SK-N-SH (cell line): ENCODE data around the gene KCNJ9. TPM values are rescaled to one million over a fixed set of nuclear protein-coding genes. Genes with fewer than 3 reads are reported as not detected.

ENCODE experiments used
- CTCF ChIA-PET: fragments of 300-600, 350-600 bp; formaldehyde crosslinking; extraction: SDS; loops from one replicate; lab custom pipeline; 2021; lab: Yijun Ruan, JAX
- POLR2A ChIA-PET: fragments of 350-600 bp; sonication (Branson Sonifier 250); formaldehyde crosslinking; extraction: SDS; loops from one replicate; lab custom pipeline; 2020; ENCODE audit warnings: antibody characterized with exemption, inconsistent platforms; lab: Yijun Ruan, JAX
- DNase-seq: peaks from one replicate; pipeline ENCODE4 v3.0.0; 2012
- H2AFZ ChIP-seq: fragments of 200-600 bp; sonication (generic); 2 replicates; pipeline ENCODE4 v1.8.1; 2016; ENCODE audit warnings: antibody characterized with exemption, mild to moderate bottlenecking, low read depth
- H3F3A ChIP-seq: fragments of 200-600 bp; sonication (generic); replicated peaks from 2 replicates; pipeline ENCODE3; 2016; ENCODE audit warnings: antibody characterized with exemption, mild to moderate bottlenecking; ENCODE audit not compliant: insufficient read depth
- H3K27ac ChIP-seq, 2 experiments: fragments of 200-500 bp in 1 of 2; fragments of 200-600 bp in 1 of 2; sonication (Bioruptor generic) in 1 of 2; sonication (generic), shearing (Covaris generic) in 1 of 2; 2 replicates each; pipeline versions ENCODE4 v1.5.1 to v1.6.1; 2014 to 2016; ENCODE audit warnings: low read depth in 2 of 2, inconsistent platforms in 1 of 2, low read length in 1 of 2, mild to moderate bottlenecking in 1 of 2, mixed read lengths in 1 of 2
- H3K27me3 ChIP-seq: fragments of 200-600 bp; sonication (generic), shearing (Covaris generic); 2 replicates; pipeline ENCODE4 v1.6.1; 2016; ENCODE audit warnings: mixed run types; ENCODE audit not compliant: insufficient read depth
- H3K36me3 ChIP-seq, 2 experiments: fragments of 200-500 bp in 1 of 2; fragments of 200-600 bp in 1 of 2; sonication (Bioruptor generic) in 1 of 2; sonication (generic) in 1 of 2; replicated peaks in 1 of 2; 2 replicates each; pipeline versions ENCODE3 to v1.5.1; 2014 to 2016; ENCODE audit warnings: low read length in 1 of 2, mild to moderate bottlenecking in 1 of 2; ENCODE audit not compliant: insufficient read depth in 2 of 2, control insufficient read depth in 1 of 2
- H3K4me1 ChIP-seq, 2 experiments: fragments of 200-500 bp in 1 of 2; fragments of 200-600 bp in 1 of 2; sonication (Bioruptor generic) in 1 of 2; sonication (generic), shearing (Covaris generic) in 1 of 2; 2 replicates each; pipeline versions ENCODE4 v1.5.1 to v1.6.1; 2014 to 2016; ENCODE audit warnings: low read depth in 1 of 2, low read length in 1 of 2, mixed run types in 1 of 2; ENCODE audit not compliant: insufficient read depth in 2 of 2, control insufficient read depth in 1 of 2
- H3K4me2 ChIP-seq: fragments of 200-600 bp; sonication (generic), shearing (Covaris generic); 2 replicates; pipeline ENCODE4 v1.6.1; 2017; ENCODE audit warnings: mixed run types
- H3K4me3 ChIP-seq, 2 experiments: fragments of 200-500 bp in 1 of 2; fragments of 200-600 bp in 1 of 2; sonication (Bioruptor generic) in 1 of 2; sonication (generic), shearing (Covaris generic) in 1 of 2; 2 replicates each; pipeline versions ENCODE4 v1.5.1 to v1.8.1; 2014 to 2016; ENCODE audit warnings: low read depth in 2 of 2, inconsistent platforms in 1 of 2, low read length in 1 of 2, mild to moderate bottlenecking in 1 of 2, mixed read lengths in 1 of 2, moderate library complexity in 1 of 2
- H3K79me2 ChIP-seq: fragments of 200-600 bp; sonication (generic); 2 replicates; pipeline ENCODE4 v1.8.1; 2017; ENCODE audit warnings: mild to moderate bottlenecking; ENCODE audit not compliant: insufficient read depth
- H3K9ac ChIP-seq: fragments of 200-600 bp; sonication (generic); 2 replicates; pipeline ENCODE4 v1.6.1; 2017; ENCODE audit warnings: mixed run types
- H3K9me2 ChIP-seq: fragments of 200-600 bp; sonication (generic); 2 replicates; pipeline ENCODE4 v1.6.1; 2017; ENCODE audit warnings: mixed run types
- H3K9me3 ChIP-seq: fragments of 200-600 bp; sonication (generic); 2 replicates; pipeline ENCODE4 v1.6.1; 2017; ENCODE audit warnings: mixed run types, mild to moderate bottlenecking, moderate library complexity
- H4K20me1 ChIP-seq: fragments of 200-600 bp; sonication (generic); 2 replicates; pipeline ENCODE4 v1.6.1; 2017; ENCODE audit warnings: mild to moderate bottlenecking, mixed run types; ENCODE audit not compliant: insufficient read depth
- CTCF ChIP-seq: fragments of 200-600 bp; sonication (generic); IDR thresholded peaks from 2 replicates; pipeline ENCODE4 v1.6.1; 2017; ENCODE audit warnings: antibody characterized with exemption, mild to moderate bottlenecking, moderate library complexity
- ELF1 ChIP-seq: IDR thresholded peaks from 2 replicates; pipeline ENCODE4 v1.4.0; 2012
- FOXJ3 ChIP-seq: sonication (generic); formaldehyde crosslinking; IDR thresholded peaks from 2 replicates; pipeline ENCODE4 v1.5.1; 2020; ENCODE audit warnings: mild to moderate bottlenecking, missing genetic modification reagents
- GABPA ChIP-seq: IDR thresholded peaks from 2 replicates; pipeline ENCODE4 v1.4.0; 2012; ENCODE audit warnings: low read depth, mild to moderate bottlenecking
- JUND ChIP-seq: IDR thresholded peaks from 2 replicates; pipeline ENCODE4 v1.4.0; 2012
- MAX ChIP-seq: IDR thresholded peaks from 2 replicates; pipeline ENCODE4 v1.4.0; 2012; ENCODE audit warnings: low read depth
- PBX3 ChIP-seq: IDR thresholded peaks from 2 replicates; pipeline ENCODE4; 2012
- POLR2AphosphoS5 ChIP-seq: IDR thresholded peaks from 2 replicates; pipeline ENCODE4 v1.6.1; 2012; ENCODE audit warnings: low read depth, low read length
- RAD21 ChIP-seq: IDR thresholded peaks from 2 replicates; pipeline ENCODE4 v1.6.1; 2012; ENCODE audit warnings: mild to moderate bottlenecking, low read length
- RFX5 ChIP-seq: IDR thresholded peaks from 2 replicates; pipeline ENCODE4 v1.6.1; 2012; ENCODE audit warnings: mild to moderate bottlenecking, improper control_type of control experiment, low read length
- USF2 ChIP-seq: fragments of 150-350 bp; IDR thresholded peaks from 2 replicates; pipeline ENCODE4 v1.6.1; 2017; ENCODE audit warnings: antibody characterized with exemption, low read length, low read depth, borderline replicate concordance
- YY1 ChIP-seq: IDR thresholded peaks from 2 replicates; pipeline ENCODE4 v1.4.0; 2012; ENCODE audit warnings: low read depth, mild to moderate bottlenecking
- WGBS: methylation state at CpG from one replicate; pipeline ENCODE4 v1.1.6; 2017; ENCODE audit warnings: low lambda C conversion rate; 5-methylcytosine and 5-hydroxymethylcytosine counted together
- polyA plus RNA-seq, 3 experiments: library from polyadenylated mRNA; depleted of rRNA; stranded (reverse); fragments of >200 nt; gene quantifications; 2 replicates each; pipeline ENCODE4 v1.2.3, GENCODE V29; 2012
- TF ChIP-seq, protein P1 (sequence below): fragments of 150-350 bp; IDR thresholded peaks from 2 replicates; pipeline ENCODE4 v1.6.1; 2016; ENCODE audit warnings: mild to moderate bottlenecking, low read depth, low read length
- TF ChIP-seq, protein P2 (sequence below): IDR thresholded peaks from 2 replicates; pipeline ENCODE4 v1.4.0; 2012; ENCODE audit warnings: low read depth, borderline replicate concordance

The KCNJ9 gene
- polyA plus RNA-seq, 1 of the 3 experiments (the other 2 are of a cell fraction), result 0.02 TPM

GRCh38 chr1:160127381-160127780 is 46.0 kb downstream of the KCNJ9 start:
- Histone ChIP-seq H3K79me2 (no peaks in the 10 kb centered on the region), H3K27me3 (no peaks in the 10 kb centered on the region), H3K27ac (no peak overlapping the region), H3K4me3 (no peak overlapping the region), H3K36me3 (no peaks in the 10 kb centered on the region), H3K9me2 (no peaks in the 10 kb centered on the region), H4K20me1 (no peaks in the 10 kb centered on the region), H3K9ac (no peak overlapping the region), H2AFZ (no peak overlapping the region), H3K4me1 (peaks cover 0 to 8% of the 10 kb centered on the region in 2 experiments; a peak in 1 of 4 replicates), H3K4me2 (no peak overlapping the region), H3K9me3 (no peaks in the 10 kb centered on the region), H3F3A (no peaks in the 10 kb centered on the region)
- ChIA-PET CTCF (interaction anchor here (0.8 to 1.1 kb wide), 2 partner anchors 23 to 164 kb away, joined by 3 read pairs; no protein-coding TSS in a partner anchor), POLR2A (no interaction called here)
- no peak for DNase-seq
- no peak for TF ChIP-seq YY1
- TF ChIP-seq USF2, result no peak
- TF ChIP-seq, protein P1, sequence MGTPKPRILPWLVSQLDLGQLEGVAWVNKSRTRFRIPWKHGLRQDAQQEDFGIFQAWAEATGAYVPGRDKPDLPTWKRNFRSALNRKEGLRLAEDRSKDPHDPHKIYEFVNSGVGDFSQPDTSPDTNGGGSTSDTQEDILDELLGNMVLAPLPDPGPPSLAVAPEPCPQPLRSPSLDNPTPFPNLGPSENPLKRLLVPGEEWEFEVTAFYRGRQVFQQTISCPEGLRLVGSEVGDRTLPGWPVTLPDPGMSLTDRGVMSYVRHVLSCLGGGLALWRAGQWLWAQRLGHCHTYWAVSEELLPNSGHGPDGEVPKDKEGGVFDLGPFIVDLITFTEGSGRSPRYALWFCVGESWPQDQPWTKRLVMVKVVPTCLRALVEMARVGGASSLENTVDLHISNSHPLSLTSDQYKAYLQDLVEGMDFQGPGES, result no peak
- no peak for TF ChIP-seq GABPA
- TF ChIP-seq, protein P2, sequence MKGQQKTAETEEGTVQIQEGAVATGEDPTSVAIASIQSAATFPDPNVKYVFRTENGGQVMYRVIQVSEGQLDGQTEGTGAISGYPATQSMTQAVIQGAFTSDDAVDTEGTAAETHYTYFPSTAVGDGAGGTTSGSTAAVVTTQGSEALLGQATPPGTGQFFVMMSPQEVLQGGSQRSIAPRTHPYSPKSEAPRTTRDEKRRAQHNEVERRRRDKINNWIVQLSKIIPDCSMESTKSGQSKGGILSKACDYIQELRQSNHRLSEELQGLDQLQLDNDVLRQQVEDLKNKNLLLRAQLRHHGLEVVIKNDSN, result no peak
- TF ChIP-seq JUND, result no peak
- no peak for TF ChIP-seq POLR2AphosphoS5
- TF ChIP-seq PBX3, result no peak
- TF ChIP-seq RFX5, result no peak
- TF ChIP-seq RAD21, result no peak
- no peak for TF ChIP-seq FOXJ3 (CRISPR knock-in tag)
- TF ChIP-seq ELF1, result no peak
- no peak for TF ChIP-seq CTCF
- no peak for TF ChIP-seq MAX
- 72% methylated on average over 5 of the region's 9 CpGs for WGBS
